ENCODE results near the gene PLPPR1. TPM values are rescaled to one million over a fixed set of nuclear protein-coding genes. Genes with fewer than 3 reads are reported as not detected.

The PLPPR1 gene
- total RNA-seq, 2 donors from 2014 or later, result not detected

DNA sequence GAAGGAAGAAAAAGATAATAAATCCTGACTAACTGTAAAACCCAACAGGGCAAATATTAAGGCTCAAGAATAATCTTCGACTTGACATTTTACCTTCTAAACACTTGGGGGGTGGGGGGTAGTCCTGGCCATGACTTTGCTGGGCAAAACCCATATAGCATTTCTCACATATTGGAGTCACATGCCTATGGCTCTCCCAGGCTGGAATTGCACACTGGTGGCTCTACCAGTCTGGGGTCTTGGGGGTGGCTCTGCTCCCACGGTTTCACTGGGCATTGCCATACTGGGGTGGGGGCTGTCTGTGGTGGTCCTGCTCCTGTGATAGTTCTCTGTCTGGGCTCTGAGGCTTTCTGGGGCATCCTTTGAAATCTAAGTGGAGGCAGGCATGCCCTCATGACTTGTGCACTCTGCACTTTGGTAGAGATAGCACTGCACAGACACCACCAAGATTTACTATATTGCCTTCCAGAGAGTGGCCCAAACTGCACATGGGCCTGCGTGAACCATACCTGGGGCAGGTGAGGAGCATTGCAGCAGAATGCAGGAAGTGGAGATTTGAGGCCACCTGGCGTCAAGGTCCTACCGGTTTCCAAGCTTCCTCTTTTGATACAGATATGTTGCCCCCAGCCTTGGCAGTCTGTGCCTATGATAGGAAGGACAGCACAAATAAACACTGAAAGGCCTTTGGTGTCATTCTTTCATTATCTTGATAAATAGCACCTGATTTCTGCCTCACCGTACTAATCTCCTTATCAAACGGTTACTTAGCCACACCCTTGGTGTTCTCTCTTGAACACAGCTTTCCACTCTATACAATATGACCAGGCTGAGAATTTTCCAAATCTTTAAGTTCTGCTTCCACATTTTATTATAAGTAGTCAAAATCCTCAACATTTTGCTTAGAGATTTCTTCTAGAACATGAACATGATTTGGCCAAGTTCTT, 326.5 kb downstream of the PLPPR1 start:
- H3K36me3 Mint-ChIP-seq (ENCODE audit: low read depth), result no peaks in the 10 kb centered on the region
- H3K9me3 Mint-ChIP-seq, result no peaks in the 10 kb centered on the region
- no peak for ATAC-seq (replicated peaks)

GRCh38 chr9:101356619-101357018, 328.1 kb downstream of the PLPPR1 start:
- no peak overlapping the region for H3K27ac Mint-ChIP-seq
- no peaks in the 10 kb centered on the region for H3K4me1 Mint-ChIP-seq
- H3K27me3 Mint-ChIP-seq, result peaks cover 7% of the 10 kb centered on the region
- no peaks in the 10 kb centered on the region for H3K36me3 Mint-ChIP-seq (ENCODE audit: low read depth)
- H3K9me3 Mint-ChIP-seq, result no peaks in the 10 kb centered on the region
- H3K4me3 Mint-ChIP-seq, result no peak overlapping the region
- ATAC-seq (replicated peaks), result no peak

More for the DNA sequence above, 326.5 kb downstream of the PLPPR1 start:
- Mint-ChIP-seq H3K27me3 (peaks cover 7% of the 10 kb centered on the region), H3K4me3 (no peak overlapping the region), H3K27ac (no peak overlapping the region), H3K4me1 (no peaks in the 10 kb centered on the region)

- Mint-ChIP-seq H3K27ac (no peak overlapping the region), H3K27me3 (no peaks in the 10 kb centered on the region), H3K4me3 (no peak overlapping the region), H3K4me1 (no peaks in the 10 kb centered on the region), H3K36me3 (ENCODE audit: low read depth) (no peaks in the 10 kb centered on the region), H3K9me3 (no peaks in the 10 kb centered on the region)
- ATAC-seq (replicated peaks), result no peak
Observed at GRCh38 chr9:101359679-101360078, 331.2 kb downstream of the PLPPR1 start.

GRCh38 chr9:101360647-101361046, 332.1 kb downstream of the PLPPR1 start:
- Mint-ChIP-seq H3K27me3 (no peaks in the 10 kb centered on the region), H3K9me3 (no peaks in the 10 kb centered on the region), H3K4me3 (no peak overlapping the region), H3K4me1 (no peaks in the 10 kb centered on the region), H3K27ac (no peak overlapping the region), H3K36me3 (ENCODE audit: low read depth) (no peaks in the 10 kb centered on the region)
- ATAC-seq (replicated peaks), result no peak

DNA sequence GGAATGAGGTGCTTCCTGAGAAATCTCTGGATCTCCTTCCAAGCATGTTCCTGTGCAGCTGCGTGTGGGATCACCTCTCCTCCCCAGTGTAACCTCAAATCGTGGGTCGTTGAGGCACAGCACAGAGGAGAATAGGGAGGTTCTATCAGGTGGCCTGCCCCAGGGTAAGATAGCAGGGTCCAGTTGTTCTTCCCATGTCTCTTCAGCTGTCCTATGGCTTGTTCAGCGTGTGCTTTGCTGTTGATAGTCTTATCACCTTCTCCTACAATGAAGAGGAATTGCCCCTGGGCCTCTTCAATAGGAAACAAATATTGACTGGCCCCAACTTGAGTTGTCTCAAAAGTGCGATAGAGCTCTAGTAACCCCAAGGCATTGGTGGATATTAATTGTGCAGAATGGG, 333.9 kb downstream of the PLPPR1 start:
- no peak overlapping the region for H3K27ac Mint-ChIP-seq
- no peaks in the 10 kb centered on the region for H3K36me3 Mint-ChIP-seq (ENCODE audit: low read depth)
- no peak overlapping the region for H3K4me3 Mint-ChIP-seq
- no peak for ATAC-seq (replicated peaks)
- H3K27me3 Mint-ChIP-seq, result peaks cover 3% of the 10 kb centered on the region
- no peaks in the 10 kb centered on the region for H3K9me3 Mint-ChIP-seq
- no peaks in the 10 kb centered on the region for H3K4me1 Mint-ChIP-seq

DNA sequence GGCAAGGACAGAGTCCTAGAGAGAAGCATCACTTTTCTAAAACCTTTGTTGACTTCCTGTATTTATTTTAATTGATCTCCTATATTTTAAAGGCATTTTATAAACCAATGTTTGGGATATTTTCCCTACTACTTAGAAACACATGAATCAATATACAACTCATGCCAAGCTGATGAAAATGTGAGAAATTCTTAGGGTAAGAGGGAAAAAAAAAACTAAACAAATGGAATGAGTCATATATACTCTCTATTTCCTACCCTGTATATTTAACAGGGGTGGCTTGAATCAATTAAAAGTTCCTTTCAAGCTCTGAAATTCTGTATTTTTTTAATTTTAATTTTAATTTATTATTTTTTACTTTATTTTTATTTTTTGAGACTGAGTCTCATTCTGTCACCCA, 336.7 kb downstream of the PLPPR1 start:
- H3K27me3 Mint-ChIP-seq, result peaks cover 5% of the 10 kb centered on the region
- no peak for ATAC-seq (replicated peaks)
- H3K36me3 Mint-ChIP-seq (ENCODE audit: low read depth), result no peaks in the 10 kb centered on the region
- H3K4me1 Mint-ChIP-seq, result no peaks in the 10 kb centered on the region
- no peaks in the 10 kb centered on the region for H3K9me3 Mint-ChIP-seq
- H3K4me3 Mint-ChIP-seq, result no peak overlapping the region
- H3K27ac Mint-ChIP-seq, result no peak overlapping the region

GRCh38 chr9:101366038-101366756, 337.7 kb downstream of the PLPPR1 start:
- ATAC-seq (replicated peaks), result no peak
- no peak overlapping the region for H3K27ac Mint-ChIP-seq
- no peaks in the 10 kb centered on the region for H3K36me3 Mint-ChIP-seq (ENCODE audit: low read depth)
- no peaks in the 10 kb centered on the region for H3K9me3 Mint-ChIP-seq
- no peak overlapping the region for H3K4me3 Mint-ChIP-seq
- H3K4me1 Mint-ChIP-seq, result no peaks in the 10 kb centered on the region
- peaks cover 8% of the 10 kb centered on the region for H3K27me3 Mint-ChIP-seq

GRCh38 chr9:101367323-101367722, 338.8 kb downstream of the PLPPR1 start:
- no peak for ATAC-seq (replicated peaks)
- Mint-ChIP-seq H3K36me3 (ENCODE audit: low read depth) (no peaks in the 10 kb centered on the region), H3K4me3 (no peak overlapping the region), H3K27ac (no peak overlapping the region), H3K27me3 (peaks cover 8% of the 10 kb centered on the region), H3K9me3 (no peaks in the 10 kb centered on the region), H3K4me1 (no peaks in the 10 kb centered on the region)

- Mint-ChIP-seq H3K27ac (no peak overlapping the region), H3K4me1 (no peaks in the 10 kb centered on the region), H3K27me3 (peaks cover 8% of the 10 kb centered on the region), H3K9me3 (no peaks in the 10 kb centered on the region), H3K4me3 (no peak overlapping the region), H3K36me3 (ENCODE audit: low read depth) (no peaks in the 10 kb centered on the region)
- ATAC-seq (replicated peaks), result no peak
Observed at GRCh38 chr9:101369286-101369685, 340.8 kb downstream of the PLPPR1 start.

- no peak overlapping the region for H3K27ac Mint-ChIP-seq
- no peak for ATAC-seq (replicated peaks)
- no peaks in the 10 kb centered on the region for H3K4me1 Mint-ChIP-seq
- H3K27me3 Mint-ChIP-seq, result peaks cover 8% of the 10 kb centered on the region
- no peaks in the 10 kb centered on the region for H3K36me3 Mint-ChIP-seq (ENCODE audit: low read depth)
- no peaks in the 10 kb centered on the region for H3K9me3 Mint-ChIP-seq
- no peak overlapping the region for H3K4me3 Mint-ChIP-seq
Observed at GRCh38 chr9:101369884-101370531, 341.5 kb downstream of the PLPPR1 start.

- Mint-ChIP-seq H3K36me3 (ENCODE audit: low read depth) (no peaks in the 10 kb centered on the region), H3K27ac (no peak overlapping the region), H3K27me3 (peaks cover 18% of the 10 kb centered on the region), H3K9me3 (peaks cover 3% of the 10 kb centered on the region), H3K4me3 (no peak overlapping the region), H3K4me1 (no peaks in the 10 kb centered on the region)
- no peak for ATAC-seq (replicated peaks)
Observed at GRCh38 chr9:101371813-101372212, 343.3 kb downstream of the PLPPR1 start.

DNA sequence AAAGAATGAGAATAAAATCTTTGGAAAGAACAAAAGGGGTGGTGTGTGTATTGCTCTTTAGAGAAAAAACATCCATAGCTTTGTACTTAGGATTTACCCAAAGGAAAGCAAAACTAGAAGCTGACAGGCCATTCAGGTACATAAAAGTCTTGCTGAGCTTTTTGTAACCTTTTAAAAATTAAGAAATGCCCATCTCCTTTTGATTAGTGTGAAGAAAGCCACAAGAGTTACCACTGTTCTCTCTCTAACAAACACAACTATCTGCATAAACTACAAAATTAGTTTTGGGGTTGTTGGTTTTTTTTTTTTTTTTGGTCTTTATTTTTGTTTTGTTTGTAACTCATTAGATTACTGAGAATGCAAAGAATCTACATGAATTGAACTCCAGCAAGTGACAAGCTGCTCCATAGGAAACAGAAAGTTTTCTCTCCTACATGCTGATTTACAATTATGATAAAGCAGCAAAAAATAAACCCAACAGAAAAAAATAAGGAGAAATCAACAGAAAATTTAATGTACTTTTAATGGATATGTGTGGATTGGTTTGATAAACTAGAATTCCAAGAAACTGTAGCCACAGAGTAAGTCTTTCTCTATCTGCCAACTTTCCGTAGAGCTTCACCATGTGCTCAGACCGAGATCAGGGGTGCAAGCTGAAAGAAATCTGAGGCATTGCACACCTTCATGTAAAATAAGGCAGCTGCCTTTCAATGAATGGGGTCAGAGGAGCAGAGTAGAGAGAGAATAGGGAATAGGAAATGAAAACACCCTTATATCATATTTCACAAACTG, 344.0 kb downstream of the PLPPR1 start:
- Mint-ChIP-seq H3K36me3 (ENCODE audit: low read depth) (no peaks in the 10 kb centered on the region), H3K4me1 (no peaks in the 10 kb centered on the region), H3K4me3 (no peak overlapping the region), H3K27ac (no peak overlapping the region), H3K27me3 (peaks cover 20% of the 10 kb centered on the region), H3K9me3 (peaks cover 3% of the 10 kb centered on the region)
- ATAC-seq (replicated peaks), result no peak
